SK-N-DZ (cell line): Measurements from ENCODE around the gene MYH6.
"Not testable (repeated sequence)": the region's sequence is repeated elsewhere in the genome, so short reads cannot be mapped to it uniquely, and the experiment has no call there.

ENCODE experiments used
- DNase-seq: peaks from one replicate; pipeline ENCODE4 v3.0.0-alpha.2; 2015; ENCODE audit warnings: low spot score

MYH6 gene

GRCh38 chr14:23436327-23437132, 28.5 kb upstream of the MYH6 start:
- DNase-seq: peak; percentile 67

DNA sequence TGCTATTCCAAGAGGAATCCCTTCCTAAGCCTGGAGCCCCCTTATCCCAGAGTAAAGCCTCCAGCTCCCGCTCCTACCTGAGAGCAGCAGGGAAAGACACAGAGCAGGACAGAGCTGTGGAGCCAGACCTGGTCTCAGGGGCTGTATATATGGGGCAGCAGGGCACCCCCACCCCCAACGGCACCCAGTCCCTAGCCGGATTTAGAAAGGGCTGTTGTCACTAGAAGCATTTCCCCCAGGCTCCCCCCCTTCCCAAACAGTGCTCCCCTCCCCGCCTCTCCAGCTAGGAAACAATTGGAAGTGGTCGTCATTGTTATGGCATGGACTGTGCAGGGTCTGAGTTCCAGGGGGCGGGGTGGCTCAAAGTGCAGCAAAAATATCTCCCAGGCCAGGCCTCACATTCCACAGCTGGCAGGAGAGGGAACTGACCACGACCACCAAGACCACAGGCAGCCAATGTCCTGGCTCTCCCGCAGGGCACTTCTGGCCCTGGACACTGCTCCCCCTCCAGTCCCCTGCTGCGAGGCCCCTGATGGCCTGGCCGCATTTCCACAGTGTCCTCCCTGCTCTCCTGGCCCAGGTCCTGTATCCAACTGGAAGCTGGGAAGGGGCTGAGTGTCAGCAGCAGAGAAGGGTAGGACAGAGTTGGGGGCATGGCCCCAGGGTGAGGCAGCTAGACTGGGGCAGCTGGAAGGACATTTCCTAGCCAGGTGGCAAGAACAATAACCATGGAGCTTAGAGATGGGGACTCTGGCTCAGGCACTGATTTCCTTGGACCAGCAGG, 27.7 kb upstream of the MYH6 start, which contains the start of gene MYH7:
TSS of gene MYH7 (minus strand) at position 118 of the 784 bp plus-strand sequence. CDS start 1,928 bp downstream, outside the sequence.
- no peak for DNase-seq

DNA sequence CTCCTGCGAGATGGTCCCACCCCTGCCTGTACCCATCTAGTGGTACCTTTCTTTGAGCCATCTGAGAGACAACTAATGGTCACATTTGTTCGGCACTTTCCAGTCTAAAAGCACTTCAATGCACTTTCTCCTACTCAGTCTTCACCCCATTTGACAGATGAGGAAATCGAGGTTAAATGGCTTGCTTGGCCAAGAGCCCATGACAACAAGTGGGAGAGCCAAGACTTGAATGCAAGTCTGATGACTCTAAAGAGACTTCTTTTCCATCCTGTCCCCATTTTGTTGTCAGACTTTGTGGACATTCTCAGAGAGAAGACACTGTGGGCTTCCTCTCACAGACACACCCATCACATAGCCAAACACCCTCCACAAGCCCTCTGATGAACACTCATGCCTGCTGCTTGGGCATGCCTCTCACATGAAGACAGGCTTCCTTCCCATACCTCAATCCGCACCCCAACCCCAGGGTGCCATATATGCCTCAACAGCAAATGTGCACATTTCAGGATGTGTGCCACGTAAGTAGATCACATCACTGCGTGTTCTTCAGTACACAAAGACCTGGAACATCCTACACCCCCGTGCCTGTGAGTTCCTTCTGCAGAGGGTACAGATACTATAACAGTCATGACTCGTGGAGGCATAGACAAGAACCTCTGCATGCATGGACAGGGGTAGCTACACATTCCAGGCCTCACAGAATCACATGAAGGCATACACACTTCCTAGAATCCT, 26.6 kb upstream of the MYH6 start:
- DNase-seq: no peak

DNA sequence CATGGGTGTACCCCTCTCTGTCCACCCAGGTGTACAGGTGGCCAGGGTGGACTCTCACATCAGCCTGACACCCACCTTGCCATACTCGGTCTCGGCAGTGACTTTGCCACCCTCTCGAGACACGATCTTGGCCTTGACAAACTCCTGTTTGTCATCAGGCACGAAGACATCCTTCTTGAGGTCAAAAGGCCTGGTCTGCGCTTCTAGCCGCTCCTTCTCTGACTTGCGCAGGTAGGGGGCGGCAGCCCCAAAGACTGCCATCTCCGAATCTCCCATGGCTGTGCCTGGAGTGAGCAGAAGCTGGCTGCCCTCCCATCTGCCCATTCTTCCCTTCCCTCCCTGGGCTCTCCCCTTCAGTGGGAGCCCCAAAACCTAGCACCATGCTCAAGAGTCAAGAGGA, 25.4 kb upstream of the MYH6 start:
- DNase-seq: no peak

DNA sequence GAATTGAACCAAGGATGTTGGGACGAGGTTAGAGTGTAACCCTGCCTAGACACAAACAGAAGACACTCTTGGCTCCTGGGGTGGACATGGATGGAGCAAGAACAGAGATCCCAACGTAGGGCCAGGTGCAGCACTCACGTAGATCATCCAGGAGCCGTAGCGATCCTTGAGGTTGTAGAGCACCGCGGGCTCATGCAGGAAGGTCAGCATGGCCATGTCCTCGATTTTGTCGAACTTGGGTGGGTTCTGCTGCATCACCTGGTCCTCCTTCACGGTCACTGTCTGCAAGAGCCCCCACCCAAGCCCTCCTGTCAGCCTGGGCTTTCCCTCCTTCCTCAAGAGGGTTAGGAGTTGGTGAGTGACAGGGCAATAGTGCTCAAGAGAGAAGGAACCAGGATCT, 24.9 kb upstream of the MYH6 start:
- DNase-seq: no peak

GRCh38 chr14:23432102-23432925, 24.2 kb upstream of the MYH6 start:
- DNase-seq: no peak

GRCh38 chr14:23431486-23431885, 23.4 kb upstream of the MYH6 start:
- DNase-seq: no peak

DNA sequence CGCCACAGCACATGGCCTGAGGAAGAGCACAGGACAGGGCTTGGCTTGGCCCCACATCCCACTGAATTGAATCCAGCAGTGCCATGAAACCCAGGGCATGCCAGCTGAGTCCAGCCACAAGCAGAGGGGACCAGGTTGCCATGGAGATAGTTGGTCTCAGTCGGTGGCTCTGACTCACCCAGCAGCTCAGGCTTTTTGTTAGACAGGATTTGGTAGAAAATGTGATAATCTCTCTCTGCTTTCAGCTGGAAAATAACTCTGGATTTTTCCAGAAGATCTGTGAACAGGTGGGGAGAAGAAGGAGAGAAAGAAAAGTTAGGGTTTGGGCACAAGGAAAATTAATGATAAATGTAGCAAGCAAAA, 22.6 kb upstream of the MYH6 start:
- DNase-seq: no peak

- DNase-seq: no peak
These were observed 22.1 kb upstream of the MYH6 start for GRCh38 chr14:23430016-23430722.

DNA sequence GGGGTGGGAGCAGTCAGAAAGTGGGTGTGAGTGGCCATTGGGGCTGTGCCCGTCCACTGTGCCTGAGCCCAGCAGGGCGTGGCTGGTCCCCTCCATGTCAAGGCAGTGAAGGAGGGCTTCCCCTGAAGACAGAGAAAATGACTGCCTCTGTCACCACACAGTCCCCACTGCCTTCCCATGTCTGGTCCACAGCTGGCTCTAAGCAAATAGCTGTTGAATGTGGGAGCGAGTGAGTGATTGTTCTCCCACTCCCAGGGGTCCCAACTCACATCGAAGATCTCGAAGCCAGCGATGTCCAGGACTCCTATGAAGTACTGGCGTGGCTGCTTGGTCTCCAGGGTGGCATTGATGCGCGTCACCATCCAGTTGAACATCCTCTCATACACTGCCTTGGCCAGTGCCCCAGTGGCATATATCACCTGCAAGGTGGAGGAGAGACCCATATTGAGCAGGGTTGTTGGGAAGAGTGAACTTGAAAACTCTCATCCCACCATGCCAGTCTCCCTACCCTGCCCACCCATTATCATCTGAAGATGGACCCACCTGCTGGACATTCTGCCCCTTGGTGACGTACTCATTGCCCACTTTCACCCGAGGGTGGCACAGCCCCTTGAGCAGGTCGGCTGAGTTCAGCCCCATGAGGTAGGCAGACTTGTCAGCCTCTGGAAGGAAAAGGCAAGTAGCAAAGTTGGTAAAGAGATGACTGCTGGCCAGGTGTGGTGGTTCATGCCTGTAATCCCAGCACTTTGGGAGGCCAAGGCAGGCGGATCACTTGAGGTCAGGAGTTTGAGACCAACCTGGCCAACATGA, 20.8 kb upstream of the MYH6 start:
- no peak for DNase-seq

- DNase-seq: not testable (repeated sequence)
These were observed 17.7 kb upstream of the MYH6 start for GRCh38 chr14:23425798-23426197.

DNA sequence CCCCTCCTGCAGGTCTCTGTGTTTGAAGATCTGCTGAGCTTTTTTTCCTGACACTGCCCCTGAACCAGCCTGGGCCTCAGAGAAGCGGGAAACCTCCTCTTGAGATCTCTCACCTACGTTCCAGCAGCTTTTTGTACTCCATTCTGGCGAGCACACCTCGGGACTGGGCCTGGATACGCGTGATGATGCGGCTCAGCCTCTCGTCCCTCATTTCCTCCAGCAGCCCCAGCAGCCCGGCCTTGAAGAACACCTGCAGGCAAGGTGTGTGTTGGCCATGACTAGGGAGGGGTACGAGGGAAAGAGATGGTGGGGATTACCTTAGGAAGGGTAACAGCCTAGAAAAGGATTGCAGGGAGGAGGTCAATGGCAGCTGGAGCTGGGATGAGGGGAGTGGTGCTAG, 17.1 kb upstream of the MYH6 start:
- DNase-seq: no peak

DNA sequence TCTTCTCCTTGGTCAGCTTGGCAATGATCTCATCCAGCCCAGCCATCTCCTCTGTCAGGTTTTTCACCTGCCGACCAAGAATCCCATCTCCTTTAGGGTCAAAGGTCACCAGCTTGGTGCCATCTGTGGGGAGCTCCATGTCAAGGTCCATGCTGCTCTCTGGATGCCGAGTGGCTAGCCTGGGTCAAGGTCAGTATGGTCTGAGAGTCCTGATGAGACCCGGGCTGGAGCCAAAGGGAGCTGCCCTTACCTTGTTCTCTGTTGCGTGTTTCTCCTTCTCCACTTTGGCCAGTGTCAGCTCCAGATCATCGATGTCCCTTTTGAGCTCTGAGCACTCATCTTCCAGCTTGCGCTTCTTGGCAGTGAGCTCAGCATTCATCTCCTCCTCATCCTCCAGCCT, 15.6 kb upstream of the MYH6 start:
- no peak for DNase-seq

GRCh38 chr14:23421594-23421993, 13.5 kb upstream of the MYH6 start:
- DNase-seq: no peak

GRCh38 chr14:23419646-23420045, 11.6 kb upstream of the MYH6 start:
- DNase-seq: not testable (repeated sequence)

DNA sequence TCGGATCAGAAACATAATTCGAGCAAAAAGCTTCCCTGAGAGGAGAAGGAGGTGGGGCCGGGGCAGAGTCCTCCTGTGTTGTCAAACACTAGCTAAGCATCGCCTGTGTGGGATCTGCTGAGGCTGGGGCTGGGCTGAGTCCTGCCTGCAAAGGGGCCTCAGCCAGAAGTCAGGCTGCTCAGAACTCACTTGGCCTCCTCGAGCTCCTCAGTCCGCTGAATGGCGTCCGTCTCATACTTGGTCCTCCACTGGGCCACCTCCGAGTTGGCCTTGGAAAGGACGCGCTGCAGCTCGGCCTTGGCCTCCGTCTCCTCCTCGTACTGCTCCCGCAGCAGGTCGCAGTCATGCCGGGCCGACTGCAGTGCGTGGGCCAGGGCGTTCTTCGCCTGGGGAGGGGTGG, 9.9 kb upstream of the MYH6 start:
- no peak for DNase-seq

DNA sequence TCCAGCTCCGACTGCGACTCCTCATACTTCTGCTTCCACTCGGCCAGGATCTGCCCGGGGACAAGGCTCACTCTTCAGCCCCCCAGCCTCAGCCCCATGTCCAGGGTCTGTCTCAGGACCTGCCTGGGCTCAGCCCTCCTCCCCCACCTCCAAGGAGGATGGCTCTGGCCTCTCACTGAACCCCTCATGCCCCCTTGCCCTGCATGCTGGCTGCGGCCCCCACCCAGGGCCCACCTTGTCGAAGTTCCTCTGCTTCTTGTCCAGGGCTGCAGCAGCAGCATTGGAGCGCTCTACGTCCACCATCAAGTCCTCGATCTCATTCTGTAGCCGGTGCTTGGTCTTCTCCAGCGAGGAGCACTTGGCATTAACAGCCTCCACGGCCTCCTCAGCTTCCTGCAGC, 9.2 kb upstream of the MYH6 start:
- DNase-seq: not testable (repeated sequence)

DNA sequence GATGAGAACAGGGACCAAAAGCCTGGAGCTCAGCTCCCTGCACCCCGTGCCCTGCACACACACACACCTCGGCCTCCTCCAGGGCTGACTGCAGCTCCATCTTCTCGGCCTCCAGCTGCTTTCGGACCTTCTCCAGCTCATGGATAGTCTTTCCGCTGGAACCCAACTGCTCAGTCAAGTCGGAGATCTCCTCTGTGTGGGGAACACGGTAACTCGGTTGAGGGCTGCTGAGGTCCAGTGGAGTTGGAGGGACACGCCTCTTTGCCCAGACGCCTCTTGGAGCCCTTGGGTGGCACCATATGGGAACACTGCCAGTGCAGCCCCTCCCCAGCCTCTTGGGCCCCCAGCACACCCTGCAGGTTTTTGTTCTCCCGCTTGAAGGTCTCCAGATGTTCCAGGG, 8.7 kb upstream of the MYH6 start:
- no peak for DNase-seq

GRCh38 chr14:23415821-23416778, 8.0 kb upstream of the MYH6 start:
- no peak for DNase-seq
